Ishikawa (cell line): Measurements from ENCODE around the gene NPAS3.

Experiments used
- EP300 ChIP-seq: IDR thresholded peaks from 2 replicates; pipeline ENCODE4 v1.6.1; 2012; ENCODE audit warnings: borderline replicate concordance
- FOXM1 ChIP-seq: IDR thresholded peaks from 2 replicates; pipeline ENCODE4 v1.6.1; 2012; ENCODE audit warnings: low read depth, borderline replicate concordance
- REST ChIP-seq: IDR thresholded peaks from 2 replicates; pipeline ENCODE4 v1.6.1; 2012; ENCODE audit warnings: low read depth, mild to moderate bottlenecking
- YY1 ChIP-seq: IDR thresholded peaks from 2 replicates; pipeline ENCODE4 v1.6.1; 2012; ENCODE audit warnings: low read depth

- TF ChIP-seq EP300, result no peak
- no peak for TF ChIP-seq REST
- no peak for TF ChIP-seq YY1
- no peak for TF ChIP-seq FOXM1
Measured at GRCh38 chr14:33653308-33653695, 714.6 kb downstream of the NPAS3 start.
